Suppressor macrophage treated with lipopolysaccharide for 1 hour (primary cell): Measurements from ENCODE around the gene PRKN.
"Not testable (repeated sequence)": the region's sequence is repeated elsewhere in the genome, so short reads cannot be mapped to it uniquely, and the experiment has no call there.

ENCODE experiments used
- DNase-seq, 3 donors: peaks; one replicate each; pipeline ENCODE4 v3.0.0-alpha.2; 2020 to 2022

Gene PRKN

DNA sequence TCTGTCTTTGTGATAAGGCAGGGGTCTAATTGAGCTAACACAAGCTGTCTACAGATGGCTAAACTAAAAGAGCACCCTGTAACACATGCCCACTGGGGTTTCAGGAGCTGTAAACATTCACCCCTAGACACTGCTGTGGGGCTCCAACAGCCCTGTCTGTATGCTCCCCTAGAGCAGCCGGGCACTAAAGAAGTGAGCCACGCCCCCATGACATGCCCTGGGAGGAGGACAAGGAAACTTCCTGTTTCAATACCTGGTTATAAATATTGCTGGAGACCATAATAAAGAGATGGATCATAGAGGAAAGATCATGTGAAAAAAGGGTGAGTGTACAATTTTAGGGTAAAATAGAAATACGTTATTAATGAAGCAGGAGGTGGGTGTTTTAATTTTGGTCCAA lies 786.0 kb downstream of the PRKN start:
- DNase-seq, result no peak

DNA sequence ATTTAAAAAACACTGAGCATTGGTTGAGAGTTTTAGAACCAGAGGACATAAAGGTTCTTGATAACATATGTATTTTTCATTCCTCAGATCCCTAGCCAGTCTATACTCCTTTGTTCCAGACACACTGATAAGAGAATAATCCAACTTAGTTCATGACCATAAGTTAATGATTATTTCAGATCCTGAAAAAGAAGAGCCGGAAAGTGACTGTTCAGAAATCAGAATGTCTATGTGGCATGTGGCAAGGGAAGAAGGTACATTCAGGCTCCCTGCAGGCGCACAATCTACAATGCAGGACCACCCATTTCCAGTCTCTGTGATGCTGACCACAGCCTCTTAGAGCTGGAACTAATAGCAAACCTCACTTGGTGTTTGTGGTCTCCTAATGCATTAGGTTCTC lies 787.0 kb downstream of the PRKN start:
- DNase-seq, result no peak

DNA sequence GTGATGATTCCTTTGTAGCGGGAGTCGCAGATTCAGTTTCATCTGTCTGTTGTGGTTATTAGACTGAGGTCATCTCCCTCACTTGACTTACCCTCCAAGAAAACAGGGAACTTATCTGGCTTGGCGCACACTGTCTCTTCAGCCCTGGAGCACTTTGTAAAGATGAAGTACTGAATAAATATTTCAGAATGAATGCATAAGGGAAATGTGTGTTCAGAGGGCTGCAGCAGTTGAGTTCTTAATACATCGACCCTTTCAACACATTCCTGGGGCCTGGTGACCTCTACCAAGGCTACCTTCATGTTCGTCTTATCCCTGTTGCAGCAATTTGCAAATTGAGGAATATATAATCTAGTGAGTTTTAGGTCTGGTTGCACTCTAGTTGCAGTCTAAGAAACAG lies 801.2 kb downstream of the PRKN start:
- DNase-seq, result no peak

DNA sequence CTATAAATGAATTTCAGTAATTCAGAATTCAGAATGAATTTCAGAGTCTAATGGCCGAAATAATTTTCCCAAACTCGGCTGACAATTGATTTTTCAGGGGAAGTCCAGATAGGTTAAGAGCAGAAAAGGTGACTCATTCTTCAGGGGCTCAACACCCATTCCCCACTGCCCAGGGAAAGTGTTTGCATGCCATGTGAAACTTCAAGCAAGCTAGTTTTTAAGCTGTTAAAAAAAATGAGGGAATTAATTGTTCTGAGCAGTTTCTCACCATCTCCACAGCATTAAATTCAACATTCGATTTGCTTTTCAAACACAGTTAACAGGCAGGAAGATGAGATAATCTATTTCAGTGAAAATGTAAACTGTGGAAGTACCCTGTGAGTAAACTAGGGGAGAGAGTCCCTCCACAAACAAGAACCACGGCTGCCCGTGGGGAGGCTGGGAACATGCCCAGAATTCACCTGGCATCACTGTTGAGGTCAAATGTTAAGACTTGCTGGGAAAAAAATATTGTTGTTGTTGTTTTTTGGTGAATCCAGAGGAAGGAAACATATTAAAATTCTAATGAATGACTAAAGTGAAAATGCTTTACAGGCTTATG lies 803.0 kb downstream of the PRKN start:
- DNase-seq, result no peak

DNA sequence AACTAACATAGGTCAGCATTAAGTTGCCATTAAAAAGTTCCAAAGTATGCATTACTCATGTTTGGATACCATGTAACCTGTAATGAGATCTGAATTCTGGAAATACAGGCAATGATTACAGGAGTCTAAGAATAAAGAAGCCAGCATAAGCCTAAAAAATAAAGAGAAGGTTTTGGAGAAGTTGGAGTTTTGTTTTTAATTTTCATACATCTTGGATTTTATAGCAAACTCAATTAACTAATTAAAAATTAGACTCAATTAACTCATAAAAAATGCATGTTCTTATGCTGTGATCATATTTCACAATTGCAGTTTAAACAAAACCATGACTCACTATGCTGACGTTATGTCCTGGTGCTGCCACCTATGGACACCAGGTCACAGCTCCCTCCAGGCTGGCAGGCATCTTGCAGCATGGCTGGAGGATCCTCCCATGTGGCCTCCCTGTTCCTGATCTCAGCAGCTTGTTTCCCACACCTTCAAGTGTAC lies 804.9 kb downstream of the PRKN start:
- DNase-seq, result peak; percentile 63 to 76 (median 70)

DNA sequence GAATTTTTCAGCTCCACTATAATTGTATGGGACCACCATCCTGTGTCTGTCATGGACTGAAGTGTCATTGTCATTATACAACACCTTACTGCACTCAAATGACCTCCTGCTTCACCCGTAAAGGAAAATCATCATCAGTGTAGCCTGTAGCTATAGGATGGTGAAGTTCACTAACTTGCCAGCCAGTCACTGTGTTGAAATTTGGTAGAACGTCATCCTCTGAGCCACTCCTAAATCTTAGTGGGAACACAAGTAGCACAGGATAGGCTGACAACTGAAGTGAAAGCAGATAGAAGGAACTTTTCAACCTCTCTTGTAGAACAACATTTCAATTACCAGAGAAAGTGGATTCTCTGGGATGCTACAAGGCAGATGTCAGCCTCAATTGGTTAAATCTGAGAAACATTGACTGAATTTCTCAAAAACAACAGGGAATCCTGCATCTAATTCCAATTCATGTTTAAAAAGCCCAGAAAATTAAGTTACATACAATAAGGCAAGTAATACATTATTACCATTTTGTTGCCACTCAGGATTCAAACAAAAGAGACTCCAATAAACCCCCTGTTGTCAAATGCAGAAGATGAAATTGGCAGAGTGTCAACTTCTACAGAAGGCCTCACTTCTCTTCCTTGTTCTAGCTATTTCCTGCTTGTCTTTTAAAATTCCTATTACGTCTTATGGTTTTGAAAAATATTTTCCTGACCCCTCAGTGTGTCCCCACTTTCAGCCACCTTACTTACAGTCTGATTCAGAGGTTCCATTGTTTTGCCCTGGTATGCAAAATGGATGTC lies 805.8 kb downstream of the PRKN start:
- DNase-seq, result peak in 1 of 3 donors; percentile 22

DNA sequence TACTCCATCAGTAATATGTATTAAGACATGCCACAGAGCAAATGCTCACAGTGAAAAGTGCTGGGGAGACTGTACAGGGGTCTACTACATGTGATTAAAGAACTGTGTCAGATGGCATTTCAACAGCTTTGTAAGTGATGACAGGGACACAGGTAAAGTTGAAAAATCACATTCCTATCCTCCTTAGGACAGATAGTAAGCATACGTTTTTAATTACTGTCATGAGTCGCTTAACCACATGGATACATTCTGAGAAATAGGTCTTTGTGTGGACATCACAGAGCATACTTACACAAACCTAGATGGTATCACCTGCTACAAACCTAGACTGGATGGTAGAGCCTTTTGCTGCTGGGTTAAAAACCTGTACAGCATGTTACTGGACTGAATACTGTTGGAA lies 807.9 kb downstream of the PRKN start:
- DNase-seq, result no peak

DNA sequence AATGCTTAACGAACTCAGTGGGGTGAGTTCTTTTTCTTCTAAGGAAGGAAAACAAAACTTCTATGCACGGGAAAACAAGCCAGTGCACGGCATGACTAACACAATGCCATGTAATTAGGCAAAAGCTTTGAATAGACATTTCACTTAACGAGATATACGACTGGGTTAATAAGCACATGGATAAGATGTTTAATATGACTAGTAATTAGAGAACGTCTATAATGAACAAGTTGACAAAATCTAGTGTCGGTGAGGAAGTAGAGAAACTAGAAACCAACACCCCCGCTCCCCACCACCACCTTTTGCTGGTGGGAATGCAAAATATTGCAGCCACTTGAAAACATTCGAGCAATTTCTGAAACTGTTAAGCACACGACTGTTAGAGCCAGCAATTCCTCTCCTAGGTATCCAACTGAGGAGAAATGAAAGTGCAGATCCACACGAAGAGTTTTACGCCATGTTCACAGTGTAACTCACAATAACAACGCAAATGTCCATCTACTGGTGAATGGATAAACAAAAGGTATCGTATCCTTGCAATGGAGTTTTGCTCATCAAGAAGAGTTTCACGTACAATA lies 808.8 kb downstream of the PRKN start:
- no peak for DNase-seq

DNA sequence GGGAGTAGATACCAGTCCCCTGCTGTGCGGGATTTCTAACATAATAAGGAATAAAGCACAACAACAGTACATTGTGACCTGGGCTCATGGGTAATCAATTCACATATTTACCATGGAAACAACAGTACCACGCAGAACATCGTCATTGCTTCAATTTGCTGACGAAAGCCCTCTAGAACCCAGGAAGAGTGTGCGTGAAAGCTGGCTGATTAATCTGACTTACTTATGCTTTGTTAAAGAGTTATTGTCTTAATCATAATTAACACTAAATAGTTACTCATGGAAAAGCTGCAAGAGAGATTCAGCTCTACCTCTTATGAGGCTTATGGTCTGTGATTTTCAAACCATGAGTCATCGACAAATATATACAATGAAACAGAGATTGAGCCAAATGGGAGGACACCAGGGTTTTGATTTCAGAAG lies 809.4 kb downstream of the PRKN start:
- DNase-seq, result no peak

DNA sequence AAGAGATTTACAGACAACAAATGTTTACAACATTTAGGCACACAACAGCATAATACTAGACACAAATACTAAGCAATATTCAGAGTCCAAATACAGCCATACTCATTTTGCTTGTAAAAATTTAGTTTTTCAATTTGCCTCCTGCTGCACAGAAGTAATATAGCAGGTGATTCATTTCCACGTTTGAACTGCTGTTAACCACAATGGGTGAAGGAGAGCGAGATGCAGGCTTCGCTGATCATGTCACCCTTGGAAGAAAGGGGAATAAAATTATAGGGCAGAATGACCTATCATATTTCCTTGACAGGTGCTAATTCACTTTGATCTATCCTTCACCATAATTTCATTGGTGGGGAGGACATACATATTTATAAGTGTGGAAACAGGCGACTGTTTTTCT lies 809.9 kb downstream of the PRKN start:
- DNase-seq, result no peak

DNA sequence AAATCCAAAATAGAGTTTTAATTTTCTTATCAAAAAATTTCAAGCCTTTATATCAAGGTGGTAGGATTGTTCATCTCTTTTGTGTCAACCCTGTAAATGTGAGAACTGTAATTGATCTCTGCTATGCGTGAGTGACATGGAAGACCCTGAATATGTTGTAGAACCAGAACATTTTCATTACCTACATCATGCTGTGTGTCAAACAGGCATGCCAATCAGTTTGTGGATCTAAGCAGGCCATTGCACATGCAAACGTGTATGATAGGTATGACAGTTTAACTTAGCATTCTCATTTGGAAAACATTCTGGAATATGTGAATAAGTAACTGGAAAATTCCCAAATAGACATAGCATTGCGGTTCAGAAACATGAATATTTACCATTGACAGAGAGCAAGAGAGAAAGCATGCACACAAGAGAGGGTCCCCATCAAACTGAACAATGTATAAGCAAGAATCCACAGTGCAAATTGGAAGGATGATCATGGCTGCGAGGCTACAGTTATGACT lies 812.1 kb downstream of the PRKN start:
- no peak for DNase-seq

DNA sequence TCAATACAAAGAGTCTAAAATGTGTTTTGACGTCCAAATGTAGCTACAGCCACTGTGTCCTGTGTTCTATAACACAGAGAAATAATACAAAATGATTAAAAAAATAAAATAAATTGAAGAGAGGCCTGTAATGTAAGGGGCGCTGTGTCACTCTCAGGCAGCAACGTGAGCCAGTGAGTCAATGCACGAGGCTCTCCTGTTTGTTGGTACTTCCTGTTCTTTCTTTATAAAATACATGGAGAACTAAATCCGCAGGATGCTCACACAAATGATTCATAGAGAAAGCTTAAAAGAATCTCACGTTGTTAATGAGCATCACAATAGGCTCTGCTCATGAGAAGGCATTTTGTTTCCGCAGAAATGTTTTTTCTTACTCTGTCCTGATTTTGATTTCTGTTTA lies 818.7 kb downstream of the PRKN start:
- DNase-seq, result peak in 2 of 3 donors; percentile 15 to 21

DNA sequence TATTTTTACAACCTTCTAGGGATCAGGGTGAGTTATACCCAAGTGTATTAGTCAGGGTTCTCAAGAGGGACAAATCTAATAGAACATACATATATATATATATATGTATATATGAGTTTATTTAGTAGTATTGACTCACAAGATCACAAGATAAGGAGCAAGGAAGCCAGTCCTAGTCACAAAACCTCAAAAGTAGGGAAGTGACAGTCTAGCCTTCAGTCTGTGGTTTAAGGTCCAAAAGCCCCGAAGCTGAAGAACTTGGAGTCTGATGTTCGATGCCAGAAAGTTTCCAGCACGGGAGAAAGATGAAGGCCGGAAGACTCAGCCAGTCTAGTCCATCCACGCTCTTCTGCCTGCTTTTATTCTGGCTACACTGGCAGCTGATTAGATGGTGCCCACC lies 821.0 kb downstream of the PRKN start:
- peak; percentile 53 to 63 (median 60) for DNase-seq

DNA sequence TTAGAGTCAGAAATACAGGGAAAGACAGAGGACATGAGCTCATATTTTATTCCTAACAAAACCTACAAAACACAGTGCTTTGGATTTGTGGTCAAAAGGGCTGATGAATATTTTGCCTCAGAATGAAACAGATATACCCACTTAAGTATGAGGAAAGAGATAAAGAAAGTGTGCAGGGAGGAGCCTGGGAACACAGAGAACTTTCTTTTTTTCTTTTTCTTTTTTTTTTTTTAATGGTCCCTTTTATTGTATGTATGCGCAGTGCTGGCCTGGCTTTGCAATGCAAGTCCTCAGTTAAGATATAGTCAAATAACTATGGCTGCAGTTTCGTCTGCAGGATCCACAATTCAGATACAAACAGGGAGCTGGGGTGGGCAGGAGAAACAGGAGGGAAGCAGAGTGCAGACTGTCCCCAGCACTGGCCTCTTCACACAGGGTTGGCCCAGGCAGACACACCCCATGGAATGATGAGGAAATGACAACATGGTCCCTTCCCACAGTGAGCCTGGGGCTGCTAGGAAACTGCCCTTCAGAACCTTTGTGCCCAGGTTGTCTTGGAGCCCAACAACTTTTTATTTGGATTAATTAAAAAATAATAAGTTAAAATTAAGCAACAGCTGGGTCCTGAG lies 823.9 kb downstream of the PRKN start:
- DNase-seq, result no peak

DNA sequence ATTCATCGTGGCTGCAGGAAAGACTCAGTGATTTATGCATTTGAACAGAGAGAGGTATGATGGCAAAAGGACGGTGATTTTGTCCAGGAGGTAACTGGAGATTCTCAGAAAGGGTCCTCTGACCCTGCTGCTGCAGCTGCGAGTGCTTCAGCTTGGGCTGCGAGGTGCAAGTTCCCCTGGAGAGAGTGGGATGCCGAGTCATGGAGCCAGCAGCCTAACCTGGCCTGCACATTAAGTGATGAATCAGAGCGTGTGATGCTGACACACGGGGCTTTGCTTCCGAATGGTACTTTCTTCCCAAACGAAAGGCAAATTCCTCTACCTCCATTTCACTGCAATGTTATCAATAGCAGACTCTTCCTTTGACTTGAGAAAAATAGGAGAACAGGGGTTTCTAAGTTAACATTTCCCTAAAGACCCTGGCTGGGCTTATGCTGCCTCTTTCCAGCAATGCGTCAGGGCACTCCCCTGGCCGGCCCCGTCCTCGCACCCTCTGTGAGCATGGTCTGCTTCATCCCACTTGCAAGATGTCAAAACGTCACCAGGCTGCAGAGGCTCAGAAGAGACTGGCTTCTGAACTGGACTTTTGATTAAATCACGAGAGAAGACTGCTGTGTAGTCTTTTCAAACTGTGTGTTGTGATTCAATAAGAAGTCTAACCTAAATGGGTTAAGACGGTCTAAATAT lies 825.7 kb downstream of the PRKN start:
- no peak for DNase-seq

DNA sequence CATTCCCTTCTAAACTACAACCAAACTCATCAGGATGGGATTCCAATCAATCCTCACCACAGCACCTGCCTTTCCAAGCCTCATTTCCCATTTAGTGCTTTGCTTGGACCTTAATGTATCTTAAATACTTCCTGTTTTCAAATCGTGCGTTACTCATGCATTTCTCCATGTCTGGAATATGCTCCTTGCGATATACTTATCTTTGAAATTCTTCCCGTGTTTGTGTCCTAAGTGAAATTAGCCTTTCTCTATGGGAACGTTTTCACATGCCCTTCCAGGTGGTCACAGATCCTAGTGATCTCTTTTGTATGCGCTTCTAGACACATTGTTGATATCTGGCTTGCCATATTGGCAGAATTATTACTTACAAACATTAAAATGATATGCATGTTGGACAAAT lies 833.1 kb downstream of the PRKN start:
- no peak for DNase-seq

DNA sequence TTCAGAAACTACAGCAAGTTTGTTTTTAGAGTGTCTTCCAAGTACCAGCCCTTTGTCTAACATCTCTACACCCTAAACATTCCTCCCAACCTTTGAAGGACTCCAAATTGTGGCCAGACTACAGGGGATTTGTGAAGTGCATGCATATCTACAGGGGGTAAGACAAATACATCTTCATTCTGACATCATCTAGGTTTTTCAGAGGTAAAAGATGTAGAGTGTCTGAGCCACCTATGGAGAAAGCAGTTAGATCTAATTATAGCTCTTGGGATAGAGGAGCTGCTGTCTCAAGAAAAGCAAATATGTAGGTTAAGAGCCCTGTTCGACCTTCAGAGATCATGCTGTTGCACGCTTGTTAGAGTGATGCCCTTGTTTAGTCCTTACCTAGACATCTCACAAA lies 836.0 kb downstream of the PRKN start:
- DNase-seq, result no peak

DNA sequence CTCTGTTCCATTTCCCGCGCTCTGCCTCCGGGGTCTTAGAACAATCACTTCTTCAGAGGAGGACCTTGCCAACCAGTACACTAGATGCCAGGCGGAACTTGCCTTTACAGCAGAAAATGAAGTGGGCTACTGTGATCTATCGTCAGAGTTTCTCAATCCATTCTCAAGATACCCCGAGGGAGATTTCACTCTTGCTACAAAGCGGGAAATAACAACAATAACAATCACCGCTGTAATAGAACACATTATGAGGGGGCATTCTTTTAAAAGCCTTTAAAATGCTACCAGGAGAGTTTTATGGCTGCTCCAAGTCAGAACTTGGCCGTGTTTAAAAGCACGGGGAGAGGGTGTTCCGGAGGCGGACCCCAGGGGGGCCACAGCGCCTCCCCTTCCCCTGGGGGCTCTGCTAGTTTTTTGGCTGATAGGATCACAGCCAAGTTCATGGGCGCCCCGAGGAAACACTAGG lies 836.7 kb downstream of the PRKN start:
- DNase-seq, result peak in 1 of 3 donors; percentile 3

DNA sequence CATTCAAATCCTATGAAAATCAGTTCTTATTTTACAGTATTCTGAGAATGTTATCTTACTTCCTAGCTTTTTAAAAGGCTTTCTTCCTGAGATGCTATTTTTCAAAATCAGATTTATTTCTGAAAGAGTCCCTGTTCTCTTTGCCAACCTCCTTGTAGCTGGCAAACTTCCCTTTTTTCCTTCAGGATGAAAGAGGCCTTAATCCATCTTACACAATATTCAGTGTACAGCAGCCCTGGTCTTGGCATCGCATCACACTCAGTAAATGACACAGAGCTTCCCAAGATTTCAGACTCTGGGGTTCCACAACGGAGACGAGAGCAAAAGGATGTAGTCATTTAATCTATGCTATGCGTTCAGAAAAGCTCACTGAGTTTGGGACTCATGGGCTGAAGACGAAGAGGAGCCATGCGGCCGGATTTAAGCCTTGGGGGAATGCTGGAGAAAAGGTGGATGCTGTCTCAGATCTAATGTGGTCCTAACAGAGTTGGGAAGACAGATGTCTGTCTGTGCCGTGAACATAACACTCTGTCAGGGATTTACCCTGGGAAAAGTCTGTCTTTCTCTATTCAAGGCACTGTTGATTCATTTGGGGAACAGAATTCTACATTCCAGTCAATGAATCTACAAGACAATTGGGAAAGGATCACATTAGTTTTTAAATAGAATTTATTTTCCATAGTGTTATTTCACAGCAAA lies 837.3 kb downstream of the PRKN start:
- no peak for DNase-seq

DNA sequence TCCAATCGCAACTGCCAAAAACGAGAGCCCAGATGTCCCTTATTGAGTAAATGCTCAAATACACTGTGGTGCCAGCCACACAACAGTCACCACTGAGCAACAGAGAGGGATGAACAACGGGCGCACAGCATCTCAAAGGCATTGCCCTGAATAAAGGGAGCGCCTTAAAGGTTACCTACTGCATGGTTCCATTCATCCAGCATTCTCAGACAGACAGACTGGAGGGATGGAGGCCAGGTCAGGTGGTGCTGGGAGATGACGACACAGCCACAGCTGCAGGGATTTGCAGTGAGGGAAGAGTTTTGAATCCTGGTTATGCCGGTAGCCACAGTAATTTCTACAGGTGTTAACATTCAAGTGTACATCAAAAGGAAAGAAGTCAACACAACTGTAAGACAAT lies 838.2 kb downstream of the PRKN start:
- DNase-seq, result no peak

DNA sequence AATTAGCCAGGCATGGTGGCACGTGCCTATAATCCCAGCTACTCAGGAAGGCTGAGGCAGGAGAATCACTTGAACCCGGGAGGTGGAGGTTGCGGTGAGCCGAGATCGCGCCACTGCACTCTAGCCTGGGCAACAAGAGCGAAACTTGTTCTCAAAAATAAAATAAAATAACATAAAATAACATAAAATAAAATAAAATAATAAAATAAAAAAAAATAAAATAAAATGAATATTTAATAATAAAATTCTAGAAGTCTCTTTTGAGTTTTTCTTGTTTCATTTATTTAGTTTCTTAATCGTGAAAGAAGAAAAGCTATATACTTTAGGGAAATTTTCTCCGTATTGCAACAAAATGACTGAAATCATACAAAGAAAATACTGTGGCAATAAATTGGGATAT lies 841.0 kb downstream of the PRKN start:
- not testable (repeated sequence) for DNase-seq

DNA sequence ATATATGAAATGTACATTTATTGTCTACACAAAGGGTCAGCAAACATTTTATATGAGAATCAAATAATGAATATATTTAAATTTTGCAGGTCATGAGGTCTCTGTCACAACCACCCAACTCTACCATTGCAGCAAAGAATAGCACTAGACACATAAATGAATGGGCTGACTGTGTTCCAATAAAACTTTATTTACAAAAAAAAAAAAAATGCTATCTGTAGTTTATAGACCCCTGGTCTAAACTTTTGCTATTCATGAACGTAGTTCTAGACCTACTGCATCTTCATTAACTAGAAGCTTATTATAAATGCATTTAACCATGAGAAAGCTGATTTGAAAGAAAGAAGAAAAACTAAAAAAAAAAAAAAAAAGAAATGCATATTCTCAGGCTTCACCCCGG lies 842.8 kb downstream of the PRKN start:
- no peak for DNase-seq
